GM06990 (cell line): Measurements from ENCODE around the gene SYT6.

Source experiments
- DNase-seq: peaks from one replicate; pipeline ENCODE4 v3.0.0-alpha.2; 2011; ENCODE audit not compliant: insufficient read length; ENCODE audit errors: extremely low read depth
- H3K27me3 ChIP-seq: replicated peaks from 2 replicates; pipeline ENCODE4 v1.6.0; 2011; ENCODE audit warnings: low read length; ENCODE audit not compliant: control insufficient read depth, insufficient read depth
- H3K36me3 ChIP-seq: 2 replicates; pipeline ENCODE4 v1.5.1; 2011; ENCODE audit warnings: low read length; ENCODE audit not compliant: control insufficient read depth, insufficient read depth
- H3K4me3 ChIP-seq: replicated peaks from 2 replicates; pipeline ENCODE4 v1.5.1; 2011; ENCODE audit warnings: low read depth, mild to moderate bottlenecking, control low read depth, low read length
- TF ChIP-seq, protein P1 (sequence below): IDR thresholded peaks from 2 replicates; pipeline ENCODE4 v1.5.1; 2011; ENCODE audit warnings: low read length, control low read depth, mild to moderate bottlenecking, inconsistent platforms; ENCODE audit not compliant: insufficient read depth, poor library complexity, severe bottlenecking

Gene SYT6

DNA sequence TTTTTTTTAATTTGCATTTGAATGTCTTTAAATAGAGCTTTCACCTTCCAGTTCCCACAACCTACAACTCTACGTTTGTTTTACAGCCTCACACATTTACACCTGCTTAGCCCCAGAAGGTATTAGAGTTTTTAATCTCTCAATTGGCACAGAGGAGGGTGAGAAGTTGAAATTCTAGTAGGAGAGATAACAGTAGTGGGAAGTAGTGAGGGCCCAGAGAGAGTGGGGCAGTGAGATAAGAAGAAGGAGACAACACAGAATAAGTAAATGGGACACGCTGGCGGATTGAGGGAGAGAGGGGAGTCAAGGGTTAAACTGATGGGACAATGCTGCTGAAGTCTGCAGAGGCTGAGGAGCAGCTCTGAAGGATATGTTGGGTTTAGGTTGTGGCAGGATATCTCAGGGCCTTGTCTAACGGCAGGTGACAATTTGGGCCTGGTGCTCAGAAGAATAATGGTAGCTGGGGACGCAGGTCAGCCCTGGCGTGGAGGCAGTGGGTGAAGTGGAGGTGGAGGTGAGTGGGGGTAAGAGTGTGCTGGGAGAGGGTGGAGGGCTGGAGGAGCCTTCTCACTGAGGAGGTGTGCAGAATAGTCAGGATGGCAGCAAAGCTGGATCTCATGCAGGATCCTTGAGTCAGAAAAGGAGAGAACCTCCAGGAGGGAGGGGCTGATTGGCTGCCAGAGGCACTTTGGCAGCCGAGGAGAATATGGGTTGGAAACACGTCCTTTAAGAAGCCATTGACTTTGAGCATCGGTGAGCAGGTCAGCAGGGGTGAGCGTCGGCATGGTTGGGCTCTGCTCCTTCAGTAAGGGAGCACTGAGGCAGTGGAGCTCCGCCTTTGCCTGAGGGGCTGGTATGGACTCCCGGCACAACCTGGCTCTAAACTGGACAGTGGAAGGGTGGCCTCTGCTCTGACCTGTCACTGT, 72.9 kb downstream of the SYT6 start:
- Histone ChIP-seq H3K4me3 (no peak overlapping the region), H3K27me3 (no peaks in the 10 kb centered on the region; the same call in 1 of the 2 replicates), H3K36me3 (no peaks in the 10 kb centered on the region)
- TF ChIP-seq, protein P1, sequence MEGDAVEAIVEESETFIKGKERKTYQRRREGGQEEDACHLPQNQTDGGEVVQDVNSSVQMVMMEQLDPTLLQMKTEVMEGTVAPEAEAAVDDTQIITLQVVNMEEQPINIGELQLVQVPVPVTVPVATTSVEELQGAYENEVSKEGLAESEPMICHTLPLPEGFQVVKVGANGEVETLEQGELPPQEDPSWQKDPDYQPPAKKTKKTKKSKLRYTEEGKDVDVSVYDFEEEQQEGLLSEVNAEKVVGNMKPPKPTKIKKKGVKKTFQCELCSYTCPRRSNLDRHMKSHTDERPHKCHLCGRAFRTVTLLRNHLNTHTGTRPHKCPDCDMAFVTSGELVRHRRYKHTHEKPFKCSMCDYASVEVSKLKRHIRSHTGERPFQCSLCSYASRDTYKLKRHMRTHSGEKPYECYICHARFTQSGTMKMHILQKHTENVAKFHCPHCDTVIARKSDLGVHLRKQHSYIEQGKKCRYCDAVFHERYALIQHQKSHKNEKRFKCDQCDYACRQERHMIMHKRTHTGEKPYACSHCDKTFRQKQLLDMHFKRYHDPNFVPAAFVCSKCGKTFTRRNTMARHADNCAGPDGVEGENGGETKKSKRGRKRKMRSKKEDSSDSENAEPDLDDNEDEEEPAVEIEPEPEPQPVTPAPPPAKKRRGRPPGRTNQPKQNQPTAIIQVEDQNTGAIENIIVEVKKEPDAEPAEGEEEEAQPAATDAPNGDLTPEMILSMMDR = no peak
- DNase-seq = no peak

GRCh38 chr1:114079596-114080190, 74.0 kb downstream of the SYT6 start:
- H3K27me3 ChIP-seq = no peaks in the 10 kb centered on the region; the same call in 1 of the 2 replicates

GRCh38 chr1:114078116-114078515, 75.6 kb downstream of the SYT6 start:
- no peak for DNase-seq
- no peaks in the 10 kb centered on the region for H3K36me3 ChIP-seq
- no peak overlapping the region for H3K4me3 ChIP-seq
- TF ChIP-seq, protein P1 = no peak
- H3K27me3 ChIP-seq = no peaks in the 10 kb centered on the region; the same call in 1 of the 2 replicates

More at GRCh38 chr1:114079596-114080190, 74.0 kb downstream of the SYT6 start:
- Histone ChIP-seq H3K36me3 (no peaks in the 10 kb centered on the region), H3K4me3 (no peak overlapping the region)
- no peak for DNase-seq
- TF ChIP-seq, protein P1 = no peak

DNA sequence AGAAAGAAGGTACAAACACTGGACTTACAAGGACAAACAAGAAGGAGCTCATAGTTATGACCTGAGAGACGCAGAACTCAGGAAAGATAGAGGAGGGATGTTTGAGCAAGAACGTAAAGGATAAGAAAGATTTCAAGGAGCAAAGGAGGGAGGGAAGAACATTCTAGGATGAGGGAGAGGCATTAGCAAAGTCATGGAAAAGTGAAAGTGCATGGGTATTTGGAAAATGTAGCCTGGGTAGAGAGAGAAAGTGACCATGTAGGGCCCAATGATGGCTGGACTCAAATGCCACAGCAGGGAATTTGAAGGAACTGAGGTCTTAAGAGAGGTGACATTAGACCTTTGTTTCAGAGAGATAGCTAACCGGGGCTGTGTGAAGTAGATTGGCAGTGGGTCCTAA, 76.5 kb downstream of the SYT6 start:
- no peak for DNase-seq
- TF ChIP-seq, protein P1 = no peak
- Histone ChIP-seq H3K36me3 (no peaks in the 10 kb centered on the region), H3K27me3 (no peaks in the 10 kb centered on the region; the same call in 1 of the 2 replicates), H3K4me3 (no peak overlapping the region)

GRCh38 chr1:114076308-114076707, 77.4 kb downstream of the SYT6 start:
- Histone ChIP-seq H3K36me3 (no peaks in the 10 kb centered on the region), H3K27me3 (no peaks in the 10 kb centered on the region; the same call in 1 of the 2 replicates), H3K4me3 (no peak overlapping the region)
- DNase-seq = no peak
- TF ChIP-seq, protein P1 = no peak
